Measurements from ENCODE around the gene EDIL3.
"Not testable (repeated sequence)": the region's sequence is repeated elsewhere in the genome, so short reads cannot be mapped to it uniquely, and the experiment has no call there.

Gene EDIL3

DNA sequence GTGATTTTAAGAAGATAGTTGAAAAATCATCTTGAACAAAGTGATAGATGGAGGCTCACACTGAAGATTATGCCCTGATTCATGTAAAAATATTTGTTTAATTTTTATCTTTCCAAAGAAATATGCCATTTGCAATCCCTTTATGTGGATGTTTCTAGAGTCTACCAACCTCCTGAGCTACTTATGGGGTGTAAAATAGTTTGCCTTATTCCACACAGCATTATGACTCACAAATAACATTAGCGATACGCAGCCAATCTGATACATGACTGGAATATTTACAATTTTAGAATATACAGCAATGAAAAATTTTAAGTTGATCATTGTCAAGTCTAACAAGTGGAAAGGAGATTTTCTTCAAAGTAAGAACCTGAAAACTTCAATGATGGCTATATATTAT is 327.5 kb downstream of the EDIL3 start:
- no peak for DNase-seq

DNA sequence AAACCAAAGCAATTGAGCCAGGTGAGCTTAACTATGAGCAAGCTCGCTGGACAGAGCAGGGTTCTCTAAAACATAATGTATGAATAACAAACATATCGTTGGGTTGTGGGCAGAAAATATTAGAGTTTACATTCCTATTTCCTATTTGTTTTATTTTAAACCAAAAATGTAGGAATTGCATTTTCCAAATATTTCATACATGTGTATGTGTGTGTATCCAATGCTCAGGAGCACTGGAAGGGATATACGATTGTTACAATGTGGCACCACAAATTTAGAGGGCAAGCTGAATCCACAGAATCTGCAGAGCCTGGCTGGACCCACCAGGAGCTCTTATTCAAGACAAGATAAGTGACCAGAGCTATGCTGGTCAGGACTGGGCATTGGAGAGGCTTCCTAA is 338.7 kb downstream of the EDIL3 start:
- no peak for DNase-seq

DNA sequence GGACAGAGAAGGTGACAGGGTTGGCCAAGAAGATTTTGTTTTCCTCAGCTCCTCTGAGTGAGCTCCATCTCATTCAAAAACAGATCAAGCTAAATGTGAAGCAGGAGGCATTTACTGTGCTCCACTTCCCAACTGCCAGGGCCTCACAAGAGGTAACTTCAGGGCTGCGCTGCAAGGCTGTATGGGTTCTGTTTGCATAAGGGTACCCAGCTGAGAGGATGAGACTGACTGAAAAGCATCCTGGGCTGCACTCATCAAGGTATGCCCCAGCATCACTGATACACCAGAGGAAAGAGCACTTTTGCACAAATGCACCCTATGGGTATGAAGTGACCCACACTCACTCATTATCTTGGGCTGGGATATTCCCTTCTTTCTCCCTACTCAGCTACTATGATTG is 347.8 kb downstream of the EDIL3 start:
- DNase-seq = no peak

DNA sequence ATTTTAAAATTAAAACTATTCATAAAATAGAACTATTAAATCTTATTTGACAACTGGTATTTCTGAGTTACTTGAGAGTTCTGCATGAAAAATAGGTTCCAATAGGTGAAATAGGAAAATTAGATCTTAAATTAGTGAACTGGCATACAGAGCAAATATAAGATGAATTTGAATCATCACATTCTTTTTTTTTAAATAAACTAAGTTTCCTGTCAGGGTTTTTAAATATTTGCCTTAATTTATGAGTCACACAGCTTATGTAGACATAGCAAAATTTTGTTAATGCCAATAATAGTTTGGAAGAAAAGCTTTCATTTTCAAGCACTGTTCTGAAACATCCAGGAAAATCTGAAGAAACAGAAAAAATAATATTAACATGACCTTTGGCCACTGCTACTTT is 352.4 kb downstream of the EDIL3 start:
- no peak for DNase-seq

DNA sequence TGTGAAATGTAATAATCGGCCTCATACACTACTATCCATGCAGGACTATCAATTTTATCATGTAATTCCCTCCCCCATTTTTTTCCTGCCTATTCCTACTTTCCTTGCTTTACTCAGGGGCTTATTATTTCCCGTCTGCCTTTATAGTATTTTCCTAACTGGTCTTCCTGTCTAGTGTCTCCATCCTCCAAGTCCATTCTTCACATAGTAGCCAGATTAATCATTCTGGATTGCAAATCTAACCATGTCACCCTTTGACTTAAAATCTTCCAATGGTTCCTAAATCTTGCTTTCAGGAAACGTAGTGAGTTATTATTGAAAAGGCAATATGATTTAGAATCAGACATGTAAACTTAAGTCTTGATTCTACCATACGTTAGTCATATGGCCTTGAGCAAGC is 356.6 kb downstream of the EDIL3 start:
- no peak for DNase-seq

DNA sequence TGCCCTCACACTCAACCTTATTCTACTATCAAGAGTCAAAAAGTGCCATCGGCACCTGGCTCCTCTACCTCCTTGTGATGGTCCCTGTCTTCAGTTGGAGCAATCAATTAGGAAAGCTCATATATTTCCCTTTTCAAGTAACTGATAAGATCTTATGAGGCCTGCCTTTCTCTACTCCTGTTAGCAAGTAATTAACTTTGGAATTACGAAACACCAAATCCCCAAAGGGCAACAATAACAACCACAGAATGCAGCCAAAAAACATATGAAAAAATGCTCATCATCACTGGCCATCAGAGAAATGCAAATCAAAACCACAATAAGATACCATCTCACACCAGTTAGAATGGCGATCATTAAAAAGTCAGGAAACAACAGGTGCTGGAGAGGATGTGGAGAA is 366.2 kb downstream of the EDIL3 start:
- DNase-seq = not testable (repeated sequence)

DNA sequence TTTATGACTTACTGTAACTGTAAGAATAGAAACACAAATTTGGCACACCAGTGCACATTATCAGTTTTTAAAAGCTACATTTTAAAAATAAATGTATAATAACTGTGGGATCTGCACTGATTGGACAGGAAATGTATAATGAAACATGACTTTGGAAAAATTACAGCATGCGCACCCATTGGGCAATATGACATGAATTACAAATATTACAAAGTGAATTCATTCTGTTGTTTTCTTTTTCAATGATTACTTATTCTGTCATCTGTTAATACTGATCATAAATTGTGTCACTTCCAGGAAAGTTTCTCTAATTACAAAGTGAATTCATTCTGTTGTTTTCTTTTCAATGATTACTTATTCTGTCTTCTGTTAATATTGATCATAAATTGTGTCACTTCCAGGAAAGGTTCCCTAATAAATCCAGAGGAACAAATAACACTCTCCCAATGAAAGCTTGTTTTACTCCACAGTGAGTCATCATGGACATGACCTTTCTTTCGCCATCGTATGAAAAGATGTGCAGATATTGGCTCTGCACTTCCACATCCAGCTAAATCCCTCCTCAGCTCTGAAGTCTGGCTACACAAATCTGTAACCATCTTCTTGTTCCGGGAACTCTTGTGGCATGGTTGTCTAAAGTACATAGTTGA is 367.0 kb downstream of the EDIL3 start:
- no peak for DNase-seq

DNA sequence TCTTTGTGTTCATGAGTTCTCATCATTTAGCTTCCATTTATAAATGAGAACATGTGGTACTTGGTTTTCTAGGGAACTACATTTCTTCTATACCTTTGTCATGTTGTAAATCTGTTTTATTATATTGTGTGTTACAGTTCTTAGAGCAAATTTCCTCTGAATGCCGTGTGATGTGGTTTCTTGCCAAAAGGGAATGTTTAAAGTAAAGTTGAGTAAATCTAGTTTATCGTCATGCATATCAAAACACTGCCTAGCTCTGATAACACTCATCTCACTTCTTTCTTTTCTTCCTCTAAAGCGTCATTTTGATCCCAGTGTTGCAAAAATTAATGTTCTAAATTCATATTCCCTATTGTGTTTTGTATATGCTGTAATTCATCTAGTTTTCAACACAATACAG is 368.6 kb downstream of the EDIL3 start:
- DNase-seq = no peak

DNA sequence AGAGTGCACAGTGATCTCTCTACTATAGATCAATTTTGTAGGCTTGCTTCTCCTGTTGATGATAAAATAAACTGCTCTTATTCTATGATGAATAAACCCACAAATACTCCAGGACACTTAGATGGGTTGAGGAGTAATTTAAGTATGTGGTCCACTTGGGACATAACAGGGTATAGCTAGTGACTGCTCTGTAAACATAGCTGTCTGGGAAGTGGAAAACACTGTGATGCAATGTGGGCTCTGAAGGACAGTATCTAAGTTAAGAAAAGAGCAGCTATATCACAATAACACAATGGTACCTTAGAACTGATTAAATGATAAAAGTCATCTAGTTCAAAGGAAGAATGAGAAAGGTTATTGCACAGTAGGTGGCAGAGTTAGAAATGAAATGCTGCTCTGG is 369.7 kb downstream of the EDIL3 start:
- no peak for DNase-seq

DNA sequence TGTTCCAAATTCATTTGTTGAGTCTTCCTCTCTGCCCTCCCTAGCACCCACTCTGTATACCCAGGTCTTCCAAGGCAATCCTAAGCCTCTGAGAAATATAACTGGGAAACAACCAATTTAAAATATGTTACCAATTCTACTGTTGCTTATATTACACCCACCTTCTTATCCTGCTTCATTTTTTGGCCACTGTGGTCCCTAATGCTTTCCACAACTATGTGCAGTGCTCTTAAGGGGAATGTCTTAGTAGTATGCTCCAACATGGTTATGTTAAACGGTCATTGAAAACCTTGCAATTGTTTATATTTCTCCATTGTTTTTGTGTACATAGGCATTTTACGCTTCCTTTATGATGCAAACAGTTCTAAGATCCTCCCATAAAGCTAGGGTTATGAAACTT is 390.9 kb downstream of the EDIL3 start:
- DNase-seq = no peak

DNA sequence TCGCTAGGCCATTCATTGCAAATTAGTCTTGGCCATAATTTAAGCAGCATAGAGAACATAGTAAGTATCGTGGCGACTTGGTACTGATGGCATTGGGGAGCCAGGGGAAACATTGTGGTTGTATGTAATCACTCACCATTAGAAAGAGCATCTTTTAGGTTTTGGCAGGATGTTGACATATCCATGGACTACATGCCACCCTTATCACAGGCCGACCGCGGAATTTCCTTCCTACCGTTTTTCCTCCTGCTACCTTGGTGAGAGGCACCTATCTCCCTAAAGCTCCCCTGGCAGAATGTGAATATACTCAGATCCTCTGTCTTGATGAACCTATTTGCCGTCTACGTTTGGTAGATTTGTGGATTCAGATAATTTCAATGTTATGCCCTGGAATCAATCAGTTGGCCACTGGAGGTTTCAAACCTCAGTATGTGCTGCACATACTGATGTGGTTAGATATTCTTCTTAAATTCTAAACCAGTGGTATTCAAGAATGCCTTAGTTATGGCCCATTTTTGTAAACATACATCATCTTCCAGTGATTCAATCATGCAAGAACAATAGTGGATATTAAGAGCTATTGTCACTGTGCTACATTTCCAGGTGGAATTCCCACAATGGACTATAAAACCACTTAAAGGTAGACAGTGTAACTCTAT is 393.0 kb downstream of the EDIL3 start:
- DNase-seq = no peak

DNA sequence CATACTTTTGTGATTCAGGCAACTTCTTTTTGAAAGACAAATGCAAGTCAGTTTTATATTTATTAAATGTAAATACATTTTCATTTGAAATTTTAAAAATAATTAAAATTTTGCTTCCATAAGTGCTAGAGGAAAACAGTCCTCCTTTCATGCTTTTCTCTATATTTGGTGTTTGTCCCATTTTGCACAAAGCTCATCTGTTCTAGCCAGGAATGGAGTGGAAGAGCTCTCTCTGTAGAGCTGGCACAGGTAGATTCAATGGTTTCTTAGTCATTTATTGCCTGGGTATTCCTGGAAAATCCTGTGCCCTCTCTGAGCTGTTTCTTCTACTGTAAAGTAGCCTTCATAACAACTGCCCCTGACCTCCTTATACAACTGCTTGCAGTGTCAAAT is 396.4 kb downstream of the EDIL3 start:
- DNase-seq = no peak

DNA sequence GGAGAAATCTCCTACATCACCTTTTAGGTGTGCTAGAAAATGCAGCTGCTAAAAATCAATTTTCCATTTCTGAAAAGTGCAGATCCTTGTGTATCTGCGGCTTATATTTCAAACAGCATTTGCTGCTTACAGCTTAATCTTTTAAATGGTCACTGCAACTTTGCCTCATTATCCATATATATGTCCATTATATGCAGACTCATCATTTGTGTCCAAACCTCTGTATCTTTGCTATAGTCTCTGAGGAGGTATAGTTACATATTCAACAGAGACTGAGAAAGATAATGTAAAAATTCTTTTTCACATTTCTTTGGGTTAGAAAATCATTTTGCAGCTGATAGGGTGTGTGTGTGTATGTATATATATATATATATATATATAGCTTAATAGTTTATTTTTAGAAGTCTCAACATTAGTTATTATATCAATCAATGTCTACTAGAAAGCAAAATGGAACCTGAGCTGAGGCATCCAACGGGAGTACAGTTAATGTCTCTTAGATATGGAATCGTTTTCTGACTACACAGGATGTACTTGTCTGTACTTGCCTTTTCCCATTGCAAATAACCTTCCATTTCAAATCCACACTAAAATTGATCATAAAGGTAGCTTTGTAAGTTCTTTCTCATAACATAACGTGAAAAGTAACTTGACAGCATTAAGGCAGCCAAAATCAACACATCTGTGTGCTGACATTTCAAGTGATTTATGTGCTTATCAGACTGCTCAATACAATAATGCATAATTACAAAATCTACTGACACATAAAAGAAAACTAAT is 397.0 kb downstream of the EDIL3 start:
- DNase-seq = no peak

DNA sequence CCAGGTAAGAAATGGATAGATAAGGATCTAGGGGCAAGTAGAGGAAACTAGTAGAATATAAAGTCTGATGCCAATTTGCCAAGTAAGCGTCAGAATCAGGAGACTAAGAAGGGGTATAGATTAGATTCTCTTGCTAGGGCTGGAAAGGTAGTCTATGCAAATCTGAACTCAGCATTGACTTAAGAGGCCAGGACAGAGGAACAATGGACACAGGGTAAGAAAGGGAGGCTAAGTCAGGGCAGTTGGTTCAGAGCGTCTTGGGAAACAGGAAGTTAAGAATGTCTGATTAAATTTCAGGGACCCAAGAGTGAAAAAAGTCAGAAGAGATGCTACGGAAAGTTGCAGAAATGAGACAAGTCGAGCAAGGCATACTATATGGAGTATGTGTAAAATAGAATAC is 400.8 kb downstream of the EDIL3 start:
- no peak for DNase-seq

DNA sequence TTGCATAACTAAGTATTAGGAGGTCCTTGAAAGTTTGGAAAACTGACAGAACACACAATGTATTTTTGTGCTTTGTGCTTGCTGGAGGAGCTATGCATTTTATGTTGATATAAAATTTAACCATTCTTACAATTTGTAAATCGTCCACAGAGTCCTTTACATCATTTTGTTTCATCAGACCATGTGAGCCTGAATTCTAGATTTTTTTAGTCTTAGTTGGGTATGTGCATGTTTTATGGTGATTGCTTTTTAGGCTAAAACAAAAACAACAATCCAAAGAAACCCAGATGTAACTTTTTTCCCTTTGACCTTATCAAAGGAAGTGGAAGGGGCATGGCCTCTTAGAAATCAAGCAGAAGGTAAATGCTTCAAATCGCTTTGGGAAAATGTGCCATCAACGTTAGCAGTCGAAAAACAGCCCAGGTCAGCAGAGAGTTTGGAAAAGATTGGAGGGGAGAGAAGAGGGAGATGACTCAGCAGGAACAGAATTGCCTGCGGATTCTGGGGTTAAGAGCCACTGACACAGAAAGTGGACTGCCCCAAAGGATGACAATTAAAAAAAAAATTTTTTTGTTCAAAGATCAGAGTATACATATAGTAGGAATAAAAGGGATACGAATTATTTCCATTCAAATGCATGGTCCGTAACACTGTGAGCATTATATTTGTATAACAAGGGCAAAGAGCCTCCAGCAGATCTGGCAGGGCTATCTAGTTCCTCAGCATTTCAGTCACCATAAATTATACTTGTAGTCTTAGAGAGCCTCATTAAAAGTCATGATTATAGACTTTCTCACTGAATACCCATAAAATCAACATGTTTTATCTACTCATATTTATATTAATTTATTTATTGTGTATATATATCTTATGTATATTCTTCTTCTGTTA is 410.5 kb downstream of the EDIL3 start:
- DNase-seq = no peak

DNA sequence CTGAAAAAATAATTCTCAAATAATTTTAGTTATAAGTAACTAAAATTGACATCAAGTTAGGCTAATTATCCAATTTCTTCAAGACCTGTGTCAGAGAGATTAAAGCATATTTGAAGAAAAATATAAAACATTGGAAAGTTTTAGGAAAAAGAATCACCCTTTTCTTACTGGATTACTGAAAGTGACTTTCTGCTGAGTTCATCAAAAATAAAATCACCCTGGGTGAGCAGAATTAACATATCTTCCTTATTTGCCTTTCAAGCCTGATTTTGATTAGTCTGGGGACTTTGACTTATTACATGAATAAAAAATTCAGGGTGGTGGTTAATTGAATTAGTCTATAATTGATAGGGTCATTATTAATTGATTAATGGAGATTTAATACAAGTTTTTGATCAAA is 411.8 kb downstream of the EDIL3 start:
- no peak for DNase-seq

DNA sequence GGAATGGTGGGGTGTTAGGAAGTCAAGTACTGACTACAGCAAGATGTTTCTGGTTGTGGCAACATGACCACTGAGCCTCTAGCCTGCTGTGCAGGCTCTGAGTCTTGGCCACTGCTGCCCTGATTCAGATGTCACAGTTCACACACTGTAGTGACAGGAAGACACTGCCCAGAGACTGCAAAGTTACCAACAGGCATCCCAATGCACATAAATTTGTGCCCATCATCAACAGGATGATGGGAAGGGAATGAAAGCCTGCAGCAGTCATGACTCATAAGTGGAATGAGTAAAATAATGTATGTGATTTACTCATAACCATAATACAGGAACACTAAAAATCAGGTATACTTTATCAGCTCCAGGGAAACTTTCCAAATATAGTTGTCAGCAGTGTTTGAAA is 412.4 kb downstream of the EDIL3 start:
- DNase-seq = no peak

DNA sequence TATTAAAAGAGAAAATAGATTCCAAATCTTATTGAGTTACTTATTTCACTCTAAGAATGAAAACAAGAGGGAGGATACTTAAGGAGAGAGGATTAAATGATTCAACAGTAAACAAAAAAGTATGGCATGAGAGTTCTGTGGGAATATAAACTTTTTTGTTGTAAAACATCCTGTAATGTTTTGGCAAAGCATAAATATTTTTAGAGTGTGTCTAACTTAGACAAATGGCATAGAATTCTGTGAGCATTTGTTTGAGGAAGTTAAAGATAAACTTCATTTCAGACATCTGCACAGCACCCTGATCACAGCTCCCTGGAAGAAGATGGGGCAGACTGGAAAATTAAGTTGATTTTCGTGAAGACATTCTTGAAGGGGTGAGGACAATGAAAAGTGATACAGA is 417.3 kb downstream of the EDIL3 start:
- no peak for DNase-seq

DNA sequence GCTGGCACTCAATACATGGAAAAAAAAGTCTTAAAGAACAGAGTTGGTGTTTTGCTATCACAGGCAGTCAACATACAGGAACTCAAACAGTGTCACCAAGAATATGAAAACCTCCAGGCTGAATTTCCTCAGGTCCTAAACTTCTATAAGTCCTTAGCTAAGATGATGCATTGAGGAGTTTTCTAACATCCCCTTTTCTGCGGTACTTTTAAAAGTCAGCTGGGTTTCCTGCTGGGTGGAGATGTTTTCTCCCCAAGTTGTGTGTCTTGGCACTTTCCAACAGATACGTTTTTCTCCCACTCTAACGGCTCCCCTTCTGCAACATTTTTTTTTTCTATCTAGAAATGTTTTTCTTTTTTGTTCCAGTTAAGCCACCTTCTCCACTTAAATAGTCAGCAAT is 419.2 kb downstream of the EDIL3 start:
- no peak for DNase-seq

DNA sequence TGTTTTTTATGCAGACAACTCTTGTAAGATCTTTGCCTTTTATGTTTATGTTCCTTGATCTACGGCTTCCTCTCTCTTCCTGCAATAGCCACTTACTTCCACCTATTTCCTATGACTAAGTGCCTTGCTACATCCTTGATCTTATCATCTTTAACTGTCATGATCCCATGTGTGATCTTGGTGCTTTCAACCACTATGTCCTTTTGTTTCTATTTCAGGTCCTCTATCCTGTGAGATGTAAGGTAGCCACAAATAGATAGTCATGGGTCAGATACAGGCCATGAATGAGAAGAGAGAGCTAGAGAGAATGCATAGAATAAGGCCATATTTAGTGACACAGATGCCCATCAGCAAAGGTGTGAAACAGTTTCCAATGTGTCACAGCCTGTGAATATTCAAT is 420.4 kb downstream of the EDIL3 start:
- DNase-seq = no peak

DNA sequence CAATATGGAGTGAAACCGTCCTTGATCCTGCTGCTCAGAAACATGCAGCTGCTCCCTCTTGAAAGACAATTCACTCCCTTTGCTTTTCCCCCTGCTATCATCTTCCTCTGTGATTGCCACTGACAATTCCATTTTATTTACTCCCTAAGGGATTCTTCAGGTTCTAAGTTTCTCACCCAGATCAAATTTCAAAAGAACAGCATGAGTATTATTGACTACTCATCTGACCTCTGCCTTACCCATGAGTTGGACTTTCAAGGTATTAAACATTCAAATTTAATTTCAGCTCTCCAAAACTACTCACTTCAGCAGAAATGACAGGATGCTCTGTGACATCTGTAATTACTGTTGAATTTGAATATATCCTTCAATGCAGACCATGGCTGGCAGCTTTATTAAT is 427.5 kb downstream of the EDIL3 start:
- no peak for DNase-seq

DNA sequence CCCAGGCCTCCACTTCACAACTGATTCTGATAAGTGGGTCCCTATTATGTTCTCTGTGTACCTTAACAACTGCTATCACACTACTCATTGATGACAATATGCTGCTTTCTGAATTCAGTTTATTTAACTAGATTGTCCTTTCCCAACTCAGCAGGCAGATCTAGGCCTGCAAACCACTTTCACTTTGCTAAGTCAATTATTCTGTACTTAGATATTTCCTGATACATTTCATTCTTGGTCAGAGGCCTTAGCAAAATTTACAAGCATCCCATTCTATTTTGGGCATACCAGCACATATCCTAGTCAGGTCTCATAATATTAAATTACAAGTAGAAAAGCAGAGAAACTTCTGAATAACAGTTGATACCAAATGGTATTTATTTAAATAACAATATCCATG is 428.3 kb downstream of the EDIL3 start:
- DNase-seq = no peak

DNA sequence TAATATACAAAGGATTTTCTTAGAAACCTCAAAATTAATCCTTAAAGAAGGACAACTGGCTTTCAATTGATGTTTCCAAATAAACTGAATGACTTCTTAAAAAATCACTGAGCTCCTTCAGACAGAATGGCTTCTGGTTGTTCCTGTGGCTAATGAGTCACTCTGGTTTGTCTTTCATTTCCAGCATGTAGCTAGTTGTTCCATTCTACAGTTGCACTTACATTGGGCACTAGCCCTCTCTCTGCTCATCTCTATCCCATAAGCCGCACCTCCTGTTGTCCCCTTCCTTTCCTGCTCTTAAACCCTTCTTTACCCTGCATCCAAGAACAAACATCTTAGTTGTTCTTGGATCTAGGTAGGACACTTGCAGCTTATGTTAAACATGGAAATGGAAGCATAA is 428.8 kb downstream of the EDIL3 start:
- DNase-seq = no peak

Data from suppressor macrophage (primary cell).